HG02840 (cell line): Measurements from ENCODE around the gene PRAME.
"Not testable (repeated sequence)": the region's sequence is repeated elsewhere in the genome, so short reads cannot be mapped to it uniquely, and the experiment has no call there.

Source experiments
- ATAC-seq: cut with Tn5 transposase; IDR thresholded peaks from one replicate; pipeline ENCODE4 v1.9.1; 2021; ENCODE audit warnings: mild to moderate bottlenecking, moderate library complexity, moderate number of reproducible peaks; ENCODE audit not compliant: unreplicated experiment, low FRiP score

PRAME gene

GRCh38 chr22:22558972-22559603 lies at the start of gene PRAME:
Gene PRAME (minus strand): TSS chr22:22559265. CDS start chr22:22556832, 2,433 bp downstream.
- ATAC-seq, result no peak

GRCh38 chr22:22608022-22608421 lies 49.0 kb upstream of the PRAME start:
- ATAC-seq, result not testable (repeated sequence)

GRCh38 chr22:22605074-22605404 lies 46.0 kb upstream of the PRAME start:
- no peak for ATAC-seq

GRCh38 chr22:22604326-22605073 lies 45.4 kb upstream of the PRAME start:
- ATAC-seq, result no peak

- no peak for ATAC-seq
Observed at GRCh38 chr22:22603470-22603947, 44.4 kb upstream of the PRAME start.

- ATAC-seq, result no peak
Observed at GRCh38 chr22:22600531-22601261, 41.6 kb upstream of the PRAME start.

- ATAC-seq, result no peak
Observed at GRCh38 chr22:22599248-22599647, 40.2 kb upstream of the PRAME start.

- no peak for ATAC-seq
Observed at GRCh38 chr22:22598144-22598543, 39.1 kb upstream of the PRAME start.

GRCh38 chr22:22595001-22595835 lies 36.2 kb upstream of the PRAME start:
- ATAC-seq, result no peak

- ATAC-seq, result no peak
Observed at GRCh38 chr22:22593964-22594656, 35.0 kb upstream of the PRAME start.

- no peak for ATAC-seq
Observed at GRCh38 chr22:22593250-22593649, 34.2 kb upstream of the PRAME start.

- ATAC-seq, result no peak
Observed at GRCh38 chr22:22591348-22592299, 32.6 kb upstream of the PRAME start.

- ATAC-seq, result no peak
Observed at GRCh38 chr22:22590136-22590891, 31.2 kb upstream of the PRAME start.

- ATAC-seq, result no peak
Observed at GRCh38 chr22:22588485-22589164, 29.6 kb upstream of the PRAME start.

GRCh38 chr22:22587577-22588188 lies 28.6 kb upstream of the PRAME start:
- ATAC-seq, result no peak

GRCh38 chr22:22584722-22585121 lies 25.7 kb upstream of the PRAME start:
- no peak for ATAC-seq

- no peak for ATAC-seq
Observed at GRCh38 chr22:22583030-22583429, 24.0 kb upstream of the PRAME start.
